Breast epithelium (tissue), 4 donors: ENCODE data around the gene CDYL. TPM values are rescaled to one million over a fixed set of nuclear protein-coding genes. Genes with fewer than 3 reads are reported as not detected.

Experiments used
- DNase-seq, 2 donors: peaks; one replicate each; pipeline ENCODE4 v3.0.0-alpha.2; 2019; ENCODE audit warnings: low spot score in 2 of 2
- H3K27ac ChIP-seq, 2 donors: fragments of 200-600 bp; sonication (generic) in 1 of 2; one replicate each; pipeline ENCODE4 v1.5.1; 2016 to 2019; ENCODE audit warnings: mild to moderate bottlenecking in 1 of 2
- H3K27me3 ChIP-seq, 2 donors: fragments of 200-600 bp; sonication (generic) in 1 of 2; one replicate each; pipeline versions ENCODE4 v1.5.1 to v1.6.0; 2017 to 2019; ENCODE audit warnings: control low read depth in 1 of 2, mild to moderate bottlenecking in 1 of 2
- H3K36me3 ChIP-seq: fragments of 200-600 bp; one replicate; pipeline ENCODE4 v1.5.1; 2019
- H3K4me1 ChIP-seq, 2 donors: fragments of 200-600 bp; sonication (generic); one replicate each; pipeline ENCODE4 v1.5.1; 2016 to 2019; ENCODE audit warnings: control low read depth in 1 of 2
- H3K4me3 ChIP-seq, 3 donors: fragments of 200-600 bp; sonication (generic); 1 replicate in 2 of 3; 2 replicates in 1 of 3; pipeline ENCODE4 v1.5.1; 2016 to 2019; ENCODE audit warnings: mild to moderate bottlenecking in 3 of 3, moderate library complexity in 2 of 3
- H3K9me3 ChIP-seq, 2 donors: fragments of 200-600 bp; sonication (generic) in 1 of 2; one replicate each; pipeline ENCODE4 v1.5.1; 2016 to 2019; ENCODE audit warnings: control low read depth in 1 of 2
- CTCF ChIP-seq, 3 donors: fragments of 450-650 bp; IDR thresholded peaks; one replicate each; pipeline ENCODE4 v1.5.1; 2016 to 2017; ENCODE audit warnings: antibody characterized with exemption in 3 of 3, mild to moderate bottlenecking in 3 of 3, moderate library complexity in 3 of 3
- POLR2A ChIP-seq: fragments of 450-650 bp; IDR thresholded peaks from one replicate; pipeline ENCODE4 v1.6.1; 2016; ENCODE audit warnings: antibody characterized with exemption, mild to moderate bottlenecking, moderate library complexity
- POLR2AphosphoS5 ChIP-seq, 3 donors: sonication (generic); formaldehyde crosslinking; IDR thresholded peaks; one replicate each; pipeline ENCODE4 v1.6.1; 2017; ENCODE audit warnings: antibody characterized with exemption in 3 of 3
- intact Hi-C: fragments of 100-400 bp; cut with DNase I; formaldehyde crosslinking; loops from one replicate; pipeline ENCODE4 v1.15.1; 2023; ENCODE audit warnings: low total_unique reads
- total RNA-seq, 3 donors: library from RNA; depleted of rRNA; stranded (reverse); fragments of >200 nt; gene quantifications; one replicate each; pipeline ENCODE4 v1.1.0, GENCODE V29; 2016

CDYL gene
- total RNA-seq, 3 donors from 2014 or later: 32.9 to 58.0 (median 40.0) TPM

- intact Hi-C loops: no loop called here
- no peak for DNase-seq
- Histone ChIP-seq H3K4me3 (no peak overlapping the region), H3K36me3 (no peaks in the 10 kb centered on the region), H3K27me3 (no peaks in the 10 kb centered on the region), H3K27ac (no peak overlapping the region), H3K9me3 (no peaks in the 10 kb centered on the region), H3K4me1 (no peaks in the 10 kb centered on the region)
- no peak for TF ChIP-seq POLR2AphosphoS5 (IDR thresholded peaks at IDR 0.05)
- TF ChIP-seq POLR2A: no peak
- no peak for TF ChIP-seq CTCF (IDR thresholded peaks at IDR 0.05)
Measured at GRCh38 chr6:4814212-4814611, 38.0 kb downstream of the CDYL start.

DNA sequence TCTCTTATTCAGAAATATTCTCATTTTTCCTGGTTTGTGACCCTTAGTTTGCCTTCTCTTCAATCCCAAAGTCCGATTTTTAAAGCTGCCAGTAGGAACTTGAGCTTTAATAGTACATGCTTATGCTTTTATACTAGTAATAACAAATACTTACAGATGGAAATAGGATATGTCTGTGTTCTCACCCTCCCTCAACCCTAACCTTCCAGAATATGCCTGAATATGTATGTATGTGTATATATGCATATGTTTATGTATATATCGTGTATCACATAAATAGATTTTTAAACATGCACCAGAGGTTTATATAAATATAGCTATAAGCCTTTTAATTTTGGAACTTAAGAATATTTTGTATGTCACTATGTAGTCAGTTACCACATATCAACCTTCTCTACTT, 38.8 kb downstream of the CDYL start:
- Histone ChIP-seq H3K4me3 (no peak overlapping the region), H3K4me1 (peaks cover 0 to 3% of the 10 kb centered on the region in 2 donors), H3K27ac (no peak overlapping the region), H3K27me3 (no peaks in the 10 kb centered on the region), H3K36me3 (no peaks in the 10 kb centered on the region), H3K9me3 (no peaks in the 10 kb centered on the region)
- DNase-seq: no peak
- TF ChIP-seq POLR2A: no peak
- TF ChIP-seq CTCF (IDR thresholded peaks at IDR 0.05): no peak
- TF ChIP-seq POLR2AphosphoS5 (IDR thresholded peaks at IDR 0.05): no peak
- intact Hi-C loops: no loop called here

- H3K27ac ChIP-seq: no peak overlapping the region
- H3K9me3 ChIP-seq: no peaks in the 10 kb centered on the region
- TF ChIP-seq POLR2A: no peak
- no peak for TF ChIP-seq CTCF (IDR thresholded peaks at IDR 0.05)
- no peak for DNase-seq
- H3K27me3 ChIP-seq: no peaks in the 10 kb centered on the region
- H3K4me3 ChIP-seq: no peak overlapping the region
- no peaks in the 10 kb centered on the region for H3K36me3 ChIP-seq
- intact Hi-C loops: no loop called here
- H3K4me1 ChIP-seq: peaks cover 0 to 3% of the 10 kb centered on the region in 2 donors
Measured at GRCh38 chr6:4815584-4815983, 39.4 kb downstream of the CDYL start.

GRCh38 chr6:4816904-4817303, 40.7 kb downstream of the CDYL start:
- peaks cover 0 to 3% of the 10 kb centered on the region in 2 donors for H3K4me1 ChIP-seq
- intact Hi-C loops: no loop called here

GRCh38 chr6:4817551-4817950, 41.3 kb downstream of the CDYL start:
- TF ChIP-seq POLR2AphosphoS5 (IDR thresholded peaks at IDR 0.05) (no peak), POLR2A (no peak), CTCF (IDR thresholded peaks at IDR 0.05) (no peak)

More at GRCh38 chr6:4816904-4817303, 40.7 kb downstream of the CDYL start:
- TF ChIP-seq POLR2A (no peak), POLR2AphosphoS5 (IDR thresholded peaks at IDR 0.05) (no peak), CTCF (IDR thresholded peaks at IDR 0.05) (no peak)
- H3K36me3 ChIP-seq: no peaks in the 10 kb centered on the region
- no peaks in the 10 kb centered on the region for H3K9me3 ChIP-seq
- DNase-seq: no peak
- H3K27me3 ChIP-seq: no peaks in the 10 kb centered on the region
- no peak overlapping the region for H3K27ac ChIP-seq
- no peak overlapping the region for H3K4me3 ChIP-seq

More at GRCh38 chr6:4817551-4817950, 41.3 kb downstream of the CDYL start:
- Histone ChIP-seq H3K4me3 (no peak overlapping the region), H3K36me3 (no peaks in the 10 kb centered on the region), H3K4me1 (peaks cover 0 to 3% of the 10 kb centered on the region in 2 donors), H3K27ac (no peak overlapping the region), H3K9me3 (no peaks in the 10 kb centered on the region), H3K27me3 (no peaks in the 10 kb centered on the region)
- intact Hi-C loops: no loop called here
- DNase-seq: no peak
